DMS153 treated with DMSO at 0.1 percent for 48 hours (cell line): ENCODE measurements around the gene MGST1.

Source experiments
- DNase-seq: peaks from one replicate; lab custom pipeline; 2025; ENCODE audit not compliant: unreplicated experiment; lab: John Stamatoyannopoulos, UW

MGST1 gene

GRCh38 chr12:16347391-16348298 is at the start of gene MGST1:
Gene MGST1, plus strand, starts transcription at chr12:16347645. Its CDS starts 6,608 bp downstream, at chr12:16354253.
- peak; percentile 23 for DNase-seq

GRCh38 chr12:16299403-16299802 is 48.0 kb upstream of the MGST1 start:
- DNase-seq, result no peak

- no peak for DNase-seq
Observed at GRCh38 chr12:16300122-16300521, 47.3 kb upstream of the MGST1 start.

GRCh38 chr12:16300736-16301135 is 46.7 kb upstream of the MGST1 start:
- DNase-seq, result no peak

- no peak for DNase-seq
Observed at GRCh38 chr12:16303939-16304338, 43.5 kb upstream of the MGST1 start.

- DNase-seq, result no peak
Observed at GRCh38 chr12:16307856-16308475, 39.5 kb upstream of the MGST1 start.

- DNase-seq, result no peak
Observed at GRCh38 chr12:16310934-16311333, 36.5 kb upstream of the MGST1 start.

GRCh38 chr12:16323010-16323409 is 24.4 kb upstream of the MGST1 start:
- no peak for DNase-seq

- DNase-seq, result no peak
Observed at GRCh38 chr12:16323638-16324037, 23.8 kb upstream of the MGST1 start.

- DNase-seq, result no peak
Observed at GRCh38 chr12:16324272-16324671, 23.2 kb upstream of the MGST1 start.

GRCh38 chr12:16324772-16325171 is 22.7 kb upstream of the MGST1 start:
- no peak for DNase-seq

- DNase-seq, result peak; percentile 74
Observed at GRCh38 chr12:16325426-16325825, 22.0 kb upstream of the MGST1 start.

- DNase-seq, result no peak
Observed at GRCh38 chr12:16327963-16328362, 19.5 kb upstream of the MGST1 start.

- no peak for DNase-seq
Observed at GRCh38 chr12:16329594-16329993, 17.9 kb upstream of the MGST1 start.

GRCh38 chr12:16330560-16330959 is 16.9 kb upstream of the MGST1 start:
- DNase-seq, result peak; percentile 95

- no peak for DNase-seq
Observed at GRCh38 chr12:16331998-16332397, 15.4 kb upstream of the MGST1 start.

GRCh38 chr12:16335838-16336237 is 11.6 kb upstream of the MGST1 start:
- no peak for DNase-seq

- DNase-seq, result no peak
Observed at GRCh38 chr12:16344269-16344668, 3.2 kb upstream of the MGST1 start.

GRCh38 chr12:16345105-16345504 is 2.3 kb upstream of the MGST1 start:
- DNase-seq, result no peak

- no peak for DNase-seq
Observed at GRCh38 chr12:16346958-16347357, 487 bp upstream of the MGST1 start.

- no peak for DNase-seq
Observed at GRCh38 chr12:16348435-16349130, 1.1 kb downstream of the MGST1 start.

- DNase-seq, result no peak
Observed at GRCh38 chr12:16349131-16349460, 1.7 kb downstream of the MGST1 start.
